ENCODE results near the gene ABCC1.

DNA sequence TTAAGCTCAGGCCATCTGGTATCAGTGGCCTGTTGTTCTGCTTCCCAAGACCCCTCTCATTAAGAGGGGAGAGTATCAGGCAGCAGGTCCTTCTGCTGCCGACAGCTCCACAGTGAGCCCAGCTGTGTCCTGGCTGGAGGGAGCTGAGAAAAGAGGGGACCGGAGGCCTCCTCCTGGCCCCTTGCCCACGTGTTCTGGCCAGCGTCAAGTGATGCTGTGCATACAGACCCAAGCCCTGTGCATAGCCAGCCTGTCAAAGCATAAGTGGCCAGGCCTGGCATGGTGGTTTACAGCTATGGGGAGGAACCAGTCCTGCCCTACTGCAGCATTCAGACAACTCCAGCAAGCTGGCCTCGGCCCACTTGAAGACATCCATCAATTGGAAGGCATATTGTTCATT, 225.9 kb downstream of the ABCC1 start:
- TF ChIP-seq CTCF (IDR thresholded peaks at IDR 0.05 in 4 of 5, conservative IDR thresholded peaks at IDR 0.05 in 1 of 5) (no peak), POLR2A (IDR thresholded peaks at IDR 0.05) (no peak)
